Stimulated activated naive B cell treated with anti-CD40 and anti-IgM and Interleukin-4, amounts not matched to agents 10 μg/mL and 1 μg/mL and 100 μg/mL, for 72 hours (primary cell): ENCODE results near the gene OXCT2.
A peak's percentile ranks its signal among the peaks of the same experiment; 100 is the strongest.

Experiments
- ATAC-seq, 2 donors: fragments of 150-1000 bp; cut with Tn5 transposase; replicated peaks; 2 replicates each; pipeline ENCODE4 v1.10.0; 2021; ENCODE audit warnings: moderate library complexity in 1 of 2
- DNase-seq: peaks from one replicate; pipeline ENCODE4 v3.0.0; 2021
- H3K27ac Mint-ChIP-seq: one replicate; pipeline ENCODE4 v1.8.0; 2022; ENCODE audit warnings: mild to moderate bottlenecking, mixed read lengths
- H3K27me3 Mint-ChIP-seq, 2 donors: one replicate each; pipeline ENCODE4 v1.8.0; 2022; ENCODE audit warnings: mixed read lengths in 2 of 2
- H3K36me3 Mint-ChIP-seq, 2 donors: one replicate each; pipeline ENCODE4 v1.8.0; 2022; ENCODE audit warnings: mixed read lengths in 2 of 2, mild to moderate bottlenecking in 1 of 2
- H3K4me1 Mint-ChIP-seq, 2 donors: one replicate each; pipeline ENCODE4 v1.8.0; 2022; ENCODE audit warnings: mixed read lengths in 2 of 2, mild to moderate bottlenecking in 1 of 2
- H3K4me3 Mint-ChIP-seq, 2 donors: one replicate each; pipeline ENCODE4 v1.8.0; 2022; ENCODE audit warnings: mild to moderate bottlenecking in 2 of 2, mixed read lengths in 2 of 2, moderate library complexity in 1 of 2
- H3K9me3 Mint-ChIP-seq, 2 donors: one replicate each; pipeline ENCODE4 v1.8.0; 2022; ENCODE audit warnings: mixed read lengths in 2 of 2, mild to moderate bottlenecking in 1 of 2

OXCT2 gene

GRCh38 chr1:39753132-39754025, 17.8 kb downstream of the OXCT2 start:
- Mint-ChIP-seq H3K27me3 (no peaks in the 10 kb centered on the region), H3K27ac (no peak overlapping the region), H3K4me3 (no peak overlapping the region), H3K4me1 (no peaks in the 10 kb centered on the region), H3K36me3 (peaks cover 37 to 69% of the 10 kb centered on the region in 2 donors), H3K9me3 (no peaks in the 10 kb centered on the region)
- ATAC-seq: no peak
- no peak for DNase-seq

- H3K4me1 Mint-ChIP-seq: no peaks in the 10 kb centered on the region
- DNase-seq (no peak), ATAC-seq (no peak)
- peaks cover 39 to 67% of the 10 kb centered on the region in 2 donors for H3K36me3 Mint-ChIP-seq
- no peaks in the 10 kb centered on the region for H3K27me3 Mint-ChIP-seq
- no peaks in the 10 kb centered on the region for H3K9me3 Mint-ChIP-seq
- no peak overlapping the region for H3K4me3 Mint-ChIP-seq
- H3K27ac Mint-ChIP-seq: no peak overlapping the region
Measured at GRCh38 chr1:39752703-39753102, 18.4 kb downstream of the OXCT2 start.

- ATAC-seq: no peak
- no peak for DNase-seq
- Mint-ChIP-seq H3K27ac (no peak overlapping the region), H3K9me3 (no peaks in the 10 kb centered on the region), H3K4me1 (peaks cover 4 to 5% of the 10 kb centered on the region in 2 donors), H3K4me3 (no peak overlapping the region), H3K36me3 (peaks cover 46 to 65% of the 10 kb centered on the region in 2 donors), H3K27me3 (no peaks in the 10 kb centered on the region)
Measured at GRCh38 chr1:39751595-39751994, 19.6 kb downstream of the OXCT2 start.

GRCh38 chr1:39745016-39745670, 26.0 kb downstream of the OXCT2 start:
- H3K27me3 Mint-ChIP-seq: no peaks in the 10 kb centered on the region
- ATAC-seq (no peak), DNase-seq (no peak)
- H3K36me3 Mint-ChIP-seq: peaks cover 50 to 72% of the 10 kb centered on the region in 2 donors
- no peaks in the 10 kb centered on the region for H3K9me3 Mint-ChIP-seq
- no peak overlapping the region for H3K4me3 Mint-ChIP-seq
- H3K27ac Mint-ChIP-seq: no peak overlapping the region
- H3K4me1 Mint-ChIP-seq: peaks cover 12 to 16% of the 10 kb centered on the region in 2 donors

- Mint-ChIP-seq H3K27ac (peak within 1 kb of the TSS; percentile 97), H3K27me3 (peaks cover 23 to 33% of the 10 kb centered on the region in 2 donors), H3K36me3 (peaks cover 17 to 43% of the 10 kb centered on the region in 2 donors), H3K9me3 (peaks cover 0 to 5% of the 10 kb centered on the region in 2 donors), H3K4me1 (peaks cover 15 to 24% of the 10 kb centered on the region in 2 donors), H3K4me3 (peak within 1 kb of the TSS; percentile 99)
- ATAC-seq (peak; percentile 99), DNase-seq (peak; percentile 85)
Measured at GRCh38 chr1:39738622-39739366, 32.4 kb downstream of the OXCT2 start, which contains the start of gene PPIE. TSS of gene PPIE (plus strand) at chr1:39738882. CDS start at chr1:39738901, 19 bp downstream.

- peaks cover 15 to 24% of the 10 kb centered on the region in 2 donors for H3K4me1 Mint-ChIP-seq
- H3K4me3 Mint-ChIP-seq: no peak overlapping the region
- H3K27ac Mint-ChIP-seq: no peak overlapping the region
- no peak for DNase-seq
- no peak for ATAC-seq
- peaks cover 27 to 44% of the 10 kb centered on the region in 2 donors for H3K27me3 Mint-ChIP-seq
- H3K36me3 Mint-ChIP-seq: peaks cover 17 to 32% of the 10 kb centered on the region in 2 donors
- H3K9me3 Mint-ChIP-seq: peaks cover 0 to 5% of the 10 kb centered on the region in 2 donors
Measured at GRCh38 chr1:39737546-39738169, 33.5 kb downstream of the OXCT2 start.

GRCh38 chr1:39735731-39736130, 35.4 kb downstream of the OXCT2 start:
- Mint-ChIP-seq H3K36me3 (peaks cover 6 to 18% of the 10 kb centered on the region in 2 donors), H3K4me3 (no peak overlapping the region), H3K9me3 (peaks cover 0 to 5% of the 10 kb centered on the region in 2 donors), H3K4me1 (peaks cover 15 to 20% of the 10 kb centered on the region in 2 donors), H3K27me3 (peaks cover 28 to 55% of the 10 kb centered on the region in 2 donors), H3K27ac (no peak overlapping the region)
- no peak for ATAC-seq
- DNase-seq: no peak

GRCh38 chr1:39733161-39733560, 38.0 kb downstream of the OXCT2 start:
- Mint-ChIP-seq H3K4me1 (peaks cover 0 to 2% of the 10 kb centered on the region in 2 donors), H3K9me3 (peaks cover 0 to 7% of the 10 kb centered on the region in 2 donors), H3K27ac (no peak overlapping the region), H3K36me3 (no peaks in the 10 kb centered on the region), H3K27me3 (peaks cover 54 to 80% of the 10 kb centered on the region in 2 donors), H3K4me3 (no peak overlapping the region)
- ATAC-seq (no peak), DNase-seq (no peak)

GRCh38 chr1:39732730-39733129, 38.4 kb downstream of the OXCT2 start:
- Mint-ChIP-seq H3K27ac (no peak overlapping the region), H3K9me3 (peaks cover 0 to 6% of the 10 kb centered on the region in 2 donors), H3K4me1 (peaks cover 4 to 6% of the 10 kb centered on the region in 2 donors), H3K27me3 (peaks cover 58 to 85% of the 10 kb centered on the region in 2 donors), H3K36me3 (no peaks in the 10 kb centered on the region), H3K4me3 (no peak overlapping the region)
- DNase-seq (no peak), ATAC-seq (no peak)

GRCh38 chr1:39729842-39730241, 41.3 kb downstream of the OXCT2 start:
- Mint-ChIP-seq H3K4me1 (peaks cover 6 to 10% of the 10 kb centered on the region in 2 donors), H3K4me3 (no peak overlapping the region), H3K36me3 (no peaks in the 10 kb centered on the region), H3K9me3 (peaks cover 0 to 1% of the 10 kb centered on the region in 2 donors), H3K27me3 (peaks cover 59 to 86% of the 10 kb centered on the region in 2 donors), H3K27ac (no peak overlapping the region)
- no peak for ATAC-seq
- DNase-seq: no peak

- no peak for ATAC-seq
- H3K36me3 Mint-ChIP-seq: no peaks in the 10 kb centered on the region
- no peak overlapping the region for H3K4me3 Mint-ChIP-seq
- H3K9me3 Mint-ChIP-seq: peaks cover 0 to 1% of the 10 kb centered on the region in 2 donors
- peaks cover 6 to 10% of the 10 kb centered on the region in 2 donors for H3K4me1 Mint-ChIP-seq
- DNase-seq: no peak
- no peak overlapping the region for H3K27ac Mint-ChIP-seq
- peaks cover 60 to 86% of the 10 kb centered on the region in 2 donors for H3K27me3 Mint-ChIP-seq
Measured at GRCh38 chr1:39729030-39729429, 42.1 kb downstream of the OXCT2 start.

GRCh38 chr1:39727932-39728317, 43.2 kb downstream of the OXCT2 start:
- no peaks in the 10 kb centered on the region for H3K36me3 Mint-ChIP-seq
- peak overlapping the region in 1 of 2 donors; percentile 49 for H3K4me3 Mint-ChIP-seq
- peaks cover 0 to 1% of the 10 kb centered on the region in 2 donors for H3K9me3 Mint-ChIP-seq
- ATAC-seq: peak in 1 of 2 donors; percentile 55
- no peak overlapping the region for H3K27ac Mint-ChIP-seq
- DNase-seq: no peak
- peaks cover 6 to 10% of the 10 kb centered on the region in 2 donors for H3K4me1 Mint-ChIP-seq
- H3K27me3 Mint-ChIP-seq: peaks cover 54 to 77% of the 10 kb centered on the region in 2 donors

- ATAC-seq (peak in 1 of 2 donors; percentile 67), DNase-seq (no peak)
- H3K27ac Mint-ChIP-seq: no peak overlapping the region
- no peak overlapping the region for H3K4me3 Mint-ChIP-seq
- peaks cover 54 to 72% of the 10 kb centered on the region in 2 donors for H3K27me3 Mint-ChIP-seq
- H3K9me3 Mint-ChIP-seq: peaks cover 0 to 1% of the 10 kb centered on the region in 2 donors
- H3K4me1 Mint-ChIP-seq: peaks cover 6 to 10% of the 10 kb centered on the region in 2 donors
- H3K36me3 Mint-ChIP-seq: no peaks in the 10 kb centered on the region
Measured at GRCh38 chr1:39727221-39727931, 43.8 kb downstream of the OXCT2 start.
